ENCODE results near the gene JADE1.

The JADE1 gene

DNA sequence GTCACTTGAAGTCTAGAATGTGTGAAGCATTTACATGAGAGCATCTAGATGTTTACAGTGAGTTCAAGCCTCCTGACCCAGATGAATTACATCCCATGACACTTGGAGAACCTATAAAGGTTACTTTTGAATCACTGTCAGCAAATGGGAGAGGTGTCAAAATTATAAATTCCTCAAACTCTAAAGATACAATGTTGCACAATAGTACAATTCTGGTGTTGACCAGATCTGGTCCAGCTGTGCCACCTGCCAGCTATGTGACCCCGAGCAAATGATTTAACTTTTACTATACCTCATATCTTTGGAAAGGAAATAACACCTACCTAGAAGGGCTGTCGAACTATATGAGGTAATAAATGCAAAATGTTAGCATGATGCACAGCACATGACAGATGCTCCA lies 69.8 kb downstream of the JADE1 start:
- no peak for DNase-seq

DNA sequence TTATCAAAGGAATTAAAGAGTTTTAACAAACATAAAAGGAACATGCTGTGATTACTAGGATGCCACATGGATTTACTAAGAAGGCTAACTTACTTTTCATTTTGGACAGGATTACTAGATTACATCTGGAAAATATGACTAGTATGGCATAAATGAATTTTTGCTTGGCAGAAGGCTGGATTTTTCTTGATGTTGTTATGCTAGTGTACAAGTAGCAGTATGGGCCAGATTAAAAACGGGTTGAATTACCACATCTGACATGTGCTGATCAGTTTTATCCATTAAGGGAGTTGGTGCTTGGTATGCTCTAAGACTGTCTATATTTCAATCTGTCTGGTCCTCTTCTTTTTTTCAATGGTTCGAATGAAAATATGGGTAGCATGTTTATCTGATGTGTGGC lies 70.5 kb downstream of the JADE1 start:
- no peak for DNase-seq

DNA sequence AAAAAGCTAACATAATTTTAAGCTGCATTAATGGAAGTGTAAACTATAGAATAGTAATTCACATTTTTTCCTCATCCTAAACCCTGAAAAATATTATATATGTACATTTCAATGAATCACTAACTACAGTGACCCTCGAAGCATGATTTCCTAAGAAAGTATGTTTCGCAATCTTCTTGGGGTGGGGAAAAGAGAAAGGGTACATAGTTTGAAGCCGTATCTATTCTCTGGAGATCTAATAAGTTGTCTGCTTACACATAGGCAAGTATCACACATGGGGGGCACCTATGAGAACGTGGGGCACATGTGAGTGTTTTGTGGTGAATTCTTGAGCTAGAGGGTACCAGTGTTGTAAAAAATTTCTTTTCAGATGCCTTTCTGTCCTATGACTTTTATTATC lies 71.2 kb downstream of the JADE1 start:
- no peak for DNase-seq

DNA sequence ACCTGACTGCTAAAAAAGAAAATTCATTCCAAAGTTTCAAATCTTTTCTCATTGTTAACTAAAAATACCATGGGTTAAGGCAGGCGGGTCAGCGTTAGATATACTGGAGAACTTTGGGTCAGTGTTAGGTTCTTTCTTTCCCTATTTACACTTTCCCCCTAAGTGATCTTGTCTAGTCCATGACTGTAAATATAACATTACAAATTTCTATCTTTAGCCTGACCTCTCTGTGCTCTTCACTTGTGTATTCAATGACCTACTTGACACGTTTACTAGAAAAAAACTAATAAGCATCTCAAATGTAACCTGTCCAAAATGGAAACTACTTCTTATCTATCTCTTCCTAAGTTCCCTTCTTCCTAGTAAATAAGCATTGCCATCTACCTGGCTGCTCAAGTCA lies 95.3 kb downstream of the JADE1 start:
- no peak for DNase-seq

DNA sequence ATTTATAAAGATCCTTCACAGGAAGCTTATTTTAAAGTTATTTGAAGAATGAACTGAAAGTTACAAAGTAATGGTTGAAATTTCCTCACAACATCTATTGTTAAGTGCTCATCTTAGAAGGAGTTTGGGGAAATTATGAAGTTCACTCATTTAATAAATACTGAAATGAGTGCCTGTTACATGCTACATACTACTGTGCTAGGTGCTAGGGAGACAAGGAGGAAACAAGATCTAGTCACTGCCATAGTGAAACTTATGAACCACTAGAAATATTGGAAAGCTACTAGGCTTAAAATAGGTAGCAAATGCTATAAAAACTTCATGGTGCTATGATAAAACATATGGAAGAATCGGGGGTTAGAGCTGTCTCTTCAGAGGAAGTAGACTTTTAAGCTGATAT lies 97.1 kb downstream of the JADE1 start:
- no peak for DNase-seq

DNA sequence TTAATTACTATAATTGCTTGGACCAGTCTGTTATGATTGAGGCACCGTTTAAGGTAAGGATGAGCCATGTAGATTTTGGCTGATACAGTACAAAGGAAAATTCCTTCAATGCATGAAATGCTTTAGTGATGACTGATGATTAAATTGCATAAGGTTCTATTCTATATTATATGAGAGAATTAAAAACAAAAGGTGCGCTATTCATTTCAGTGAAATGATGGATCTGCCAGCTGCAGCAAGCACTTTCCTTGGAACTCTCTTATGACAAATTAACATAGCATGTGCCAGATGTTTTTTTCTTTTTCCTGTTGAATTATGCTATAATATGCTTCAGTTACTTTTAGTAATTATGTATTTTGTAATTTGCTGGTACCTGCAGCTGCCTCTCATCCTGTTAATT lies 98.5 kb downstream of the JADE1 start:
- DNase-seq, result no peak

DNA sequence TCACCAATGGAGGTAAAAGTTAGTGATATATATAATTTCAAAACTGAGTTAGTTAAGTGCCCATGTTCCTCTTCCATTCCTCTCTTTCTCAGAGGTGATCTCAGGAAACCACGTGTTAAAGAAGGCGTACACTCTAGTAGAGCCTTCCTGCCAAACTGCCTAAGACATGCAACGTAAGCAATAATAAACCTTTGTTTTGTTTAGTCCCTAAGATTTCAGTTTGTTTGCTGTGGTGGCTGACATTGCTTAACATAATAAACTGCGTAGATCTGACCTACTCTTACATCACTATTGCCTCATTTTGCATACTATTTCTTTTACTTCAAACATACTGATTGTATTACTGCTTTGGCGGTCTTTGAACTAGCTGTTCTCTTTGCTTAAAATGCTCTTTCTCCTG lies 99.2 kb downstream of the JADE1 start:
- DNase-seq, result no peak

DNA sequence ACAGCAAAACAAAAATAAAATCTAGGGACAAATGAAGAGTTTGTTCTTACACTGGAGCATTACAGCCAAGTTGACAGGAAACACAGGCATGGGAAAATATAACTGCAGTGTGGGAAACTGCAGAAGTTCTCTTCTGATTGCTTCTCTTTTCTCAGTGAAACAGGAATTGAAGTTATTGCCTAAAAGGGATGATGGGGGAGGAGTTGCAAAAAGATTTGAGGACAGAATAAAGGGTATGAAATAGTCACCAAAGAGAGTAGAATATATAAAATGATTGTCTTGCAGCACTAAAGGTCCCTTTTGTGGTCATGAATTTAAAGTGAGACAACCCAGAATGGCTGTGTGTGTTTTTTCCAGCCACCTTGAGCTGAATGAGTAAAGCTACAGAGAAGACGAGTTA lies 103.7 kb downstream of the JADE1 start:
- DNase-seq, result no peak

DNA sequence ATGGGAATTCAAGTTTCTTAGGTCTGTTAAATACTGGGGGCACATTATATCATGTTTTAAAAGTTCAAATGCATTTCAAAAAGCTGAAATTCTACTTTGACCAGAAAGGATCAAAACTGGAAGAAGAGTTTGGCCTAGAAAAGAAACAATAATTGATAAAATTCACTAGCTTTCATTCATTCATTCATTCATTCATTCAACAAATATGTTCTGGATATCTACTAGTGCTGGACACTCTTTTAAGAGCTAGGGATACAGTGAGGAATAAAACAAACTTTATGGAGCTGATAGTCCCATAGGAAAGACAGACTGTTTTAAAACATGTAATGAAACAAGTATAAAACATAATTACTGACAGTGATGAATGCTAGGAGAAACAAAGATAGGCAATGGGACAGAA lies 106.0 kb downstream of the JADE1 start:
- no peak for DNase-seq

DNA sequence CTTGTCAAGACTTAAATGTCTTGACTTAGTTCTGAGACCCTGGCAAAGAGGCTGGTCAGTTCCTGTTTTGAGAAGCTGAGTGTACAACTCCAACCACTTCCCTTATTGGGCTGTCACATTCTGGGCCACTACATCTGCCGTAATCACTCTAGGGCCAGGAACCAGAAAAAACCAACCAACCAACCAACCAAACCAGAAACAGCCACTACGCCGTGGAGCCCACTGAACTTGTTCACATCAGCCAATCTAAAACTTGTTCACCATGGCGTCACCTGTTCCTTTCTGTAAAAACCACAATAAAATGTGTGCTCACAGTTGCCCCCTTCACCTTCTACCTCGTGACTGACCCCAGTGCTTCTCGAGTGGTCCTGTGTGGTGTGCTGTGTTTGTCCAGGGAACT lies 107.3 kb downstream of the JADE1 start:
- DNase-seq, result no peak

DNA sequence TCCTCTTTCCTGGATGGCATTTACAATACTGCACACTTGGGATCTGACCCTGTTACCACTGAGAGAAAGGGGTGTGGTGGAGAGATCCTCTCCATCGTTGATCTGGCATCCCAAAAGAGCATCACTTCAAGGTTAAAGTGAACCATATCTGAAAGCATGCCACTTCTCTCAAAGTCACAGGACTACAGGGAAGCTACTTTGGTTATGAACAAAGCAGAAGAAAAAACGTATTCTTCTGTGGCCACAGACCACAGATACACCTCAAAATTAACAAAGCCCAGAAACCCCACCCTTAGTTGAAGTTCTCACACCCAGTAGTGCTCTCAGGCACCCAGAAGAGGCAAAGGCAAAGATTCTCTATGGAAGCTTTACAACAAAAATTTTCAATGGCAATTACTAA lies 108.3 kb downstream of the JADE1 start:
- no peak for DNase-seq

DNA sequence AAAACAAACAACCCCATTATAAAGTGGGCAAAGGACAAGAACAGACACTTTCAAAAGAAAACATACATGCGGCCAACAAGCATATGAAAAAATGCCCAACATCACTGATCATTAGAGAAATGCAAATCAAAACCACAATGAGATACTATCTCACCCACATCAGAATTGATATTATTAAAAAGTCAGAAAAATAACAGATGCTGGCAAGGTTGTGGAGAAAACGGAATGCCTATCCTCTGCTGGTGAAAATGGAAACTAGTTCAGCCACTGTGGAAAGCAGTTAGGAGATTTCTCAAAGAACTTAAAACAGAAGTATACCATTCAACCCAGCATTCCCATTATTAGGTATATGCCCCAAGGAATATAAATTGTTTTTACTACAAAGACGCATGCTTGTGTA lies 112.5 kb downstream of the JADE1 start:
- DNase-seq, result no peak

Measured in kidney glomerular epithelial cell (primary cell).